WI38 (cell line): ENCODE measurements around the gene HTR3A.

ENCODE experiments used
- H3K4me3 ChIP-seq: 2 replicates; pipeline ENCODE4 v1.5.1; 2011; ENCODE audit warnings: low read depth, mild to moderate bottlenecking, control low read depth, low read length
- TF ChIP-seq, protein P1 (sequence below): IDR thresholded peaks from 2 replicates; pipeline ENCODE4 v1.5.1; 2012; ENCODE audit warnings: low read depth, mild to moderate bottlenecking, control low read depth, low read length

Gene HTR3A

DNA sequence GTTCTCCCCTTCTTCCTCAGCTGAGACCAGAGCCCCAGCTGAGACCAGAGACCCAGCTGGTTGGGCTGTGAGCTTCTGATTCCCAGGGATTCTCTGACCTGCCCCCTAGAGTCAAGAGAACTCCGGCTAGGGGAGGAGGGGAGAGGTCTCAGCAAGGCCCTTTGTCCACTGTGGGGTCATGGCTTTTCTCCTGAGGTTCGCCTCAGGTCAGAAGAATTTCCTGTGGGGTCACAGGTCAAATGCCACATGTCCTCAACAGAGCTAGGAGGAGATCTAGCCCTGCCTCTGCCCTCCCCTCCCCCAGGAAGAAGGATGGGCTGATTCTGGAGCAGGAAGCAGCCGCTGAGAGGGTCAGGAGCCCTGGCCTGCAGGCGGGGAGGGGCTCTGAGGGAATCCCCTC is 23.7 kb downstream of the HTR3A start:
- TF ChIP-seq, protein P1, sequence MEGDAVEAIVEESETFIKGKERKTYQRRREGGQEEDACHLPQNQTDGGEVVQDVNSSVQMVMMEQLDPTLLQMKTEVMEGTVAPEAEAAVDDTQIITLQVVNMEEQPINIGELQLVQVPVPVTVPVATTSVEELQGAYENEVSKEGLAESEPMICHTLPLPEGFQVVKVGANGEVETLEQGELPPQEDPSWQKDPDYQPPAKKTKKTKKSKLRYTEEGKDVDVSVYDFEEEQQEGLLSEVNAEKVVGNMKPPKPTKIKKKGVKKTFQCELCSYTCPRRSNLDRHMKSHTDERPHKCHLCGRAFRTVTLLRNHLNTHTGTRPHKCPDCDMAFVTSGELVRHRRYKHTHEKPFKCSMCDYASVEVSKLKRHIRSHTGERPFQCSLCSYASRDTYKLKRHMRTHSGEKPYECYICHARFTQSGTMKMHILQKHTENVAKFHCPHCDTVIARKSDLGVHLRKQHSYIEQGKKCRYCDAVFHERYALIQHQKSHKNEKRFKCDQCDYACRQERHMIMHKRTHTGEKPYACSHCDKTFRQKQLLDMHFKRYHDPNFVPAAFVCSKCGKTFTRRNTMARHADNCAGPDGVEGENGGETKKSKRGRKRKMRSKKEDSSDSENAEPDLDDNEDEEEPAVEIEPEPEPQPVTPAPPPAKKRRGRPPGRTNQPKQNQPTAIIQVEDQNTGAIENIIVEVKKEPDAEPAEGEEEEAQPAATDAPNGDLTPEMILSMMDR, result no peak

DNA sequence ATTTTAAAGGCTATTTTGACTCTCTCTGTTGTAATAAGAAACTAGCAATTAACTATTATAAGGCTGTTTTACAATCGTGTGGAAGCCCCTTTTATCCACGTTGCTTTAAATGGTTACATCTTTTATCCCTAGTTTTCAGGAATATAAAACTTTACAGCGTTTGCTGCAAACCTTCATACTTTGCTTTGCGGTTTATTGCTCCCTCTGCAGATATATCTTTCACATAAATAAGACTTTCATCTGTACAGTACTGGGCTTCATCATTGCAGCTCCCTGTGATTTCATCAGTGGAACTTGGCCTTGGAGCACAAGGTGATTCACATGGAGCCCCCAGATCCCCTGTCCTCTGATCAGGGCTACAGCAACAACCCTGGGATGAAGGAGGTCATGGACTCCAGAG is 25.6 kb downstream of the HTR3A start:
- TF ChIP-seq, protein P1, result no peak
- no peak overlapping the region for H3K4me3 ChIP-seq

More for the DNA sequence above, 23.7 kb downstream of the HTR3A start:
- no peak overlapping the region for H3K4me3 ChIP-seq

DNA sequence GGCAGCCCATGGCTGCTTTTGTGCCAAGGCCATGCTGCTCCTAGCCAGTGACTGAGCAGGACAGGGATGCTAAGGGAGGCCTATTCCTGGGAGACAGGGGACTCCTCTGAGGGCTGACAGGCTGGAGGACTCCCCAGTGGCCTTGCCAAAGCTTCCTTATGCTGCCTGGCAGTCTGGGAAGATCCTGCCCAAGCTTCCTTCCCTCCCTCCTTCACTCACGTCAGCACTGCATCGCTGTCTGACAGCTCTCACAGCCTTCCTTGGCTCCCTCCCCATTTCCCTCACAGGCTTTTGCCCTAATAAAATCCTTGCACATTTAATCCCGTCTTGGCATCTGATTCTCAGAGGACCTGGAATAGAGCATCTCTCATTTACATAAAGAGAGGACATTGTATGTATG is 26.5 kb downstream of the HTR3A start:
- TF ChIP-seq, protein P1, result no peak
- no peak overlapping the region for H3K4me3 ChIP-seq

DNA sequence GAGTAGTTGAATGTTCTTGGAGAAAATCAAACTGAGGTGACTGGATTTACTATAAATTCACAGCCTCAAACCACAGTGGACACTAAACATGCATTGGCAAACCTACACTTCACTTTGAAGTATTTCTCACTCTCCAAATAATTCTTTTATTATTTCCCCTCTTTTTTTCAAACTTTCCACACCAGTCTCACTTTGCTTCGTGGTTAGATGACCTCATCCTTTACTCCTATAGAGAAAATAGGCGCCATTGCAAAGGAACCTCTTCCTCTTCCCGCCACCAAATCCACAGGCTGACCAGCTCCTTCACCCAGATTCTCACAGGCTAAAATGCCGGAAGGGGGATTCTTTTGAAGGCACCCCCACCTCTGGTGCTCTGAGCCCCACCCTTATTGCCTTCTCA is 33.4 kb downstream of the HTR3A start:
- TF ChIP-seq, protein P1, result no peak
- H3K4me3 ChIP-seq, result no peak overlapping the region

DNA sequence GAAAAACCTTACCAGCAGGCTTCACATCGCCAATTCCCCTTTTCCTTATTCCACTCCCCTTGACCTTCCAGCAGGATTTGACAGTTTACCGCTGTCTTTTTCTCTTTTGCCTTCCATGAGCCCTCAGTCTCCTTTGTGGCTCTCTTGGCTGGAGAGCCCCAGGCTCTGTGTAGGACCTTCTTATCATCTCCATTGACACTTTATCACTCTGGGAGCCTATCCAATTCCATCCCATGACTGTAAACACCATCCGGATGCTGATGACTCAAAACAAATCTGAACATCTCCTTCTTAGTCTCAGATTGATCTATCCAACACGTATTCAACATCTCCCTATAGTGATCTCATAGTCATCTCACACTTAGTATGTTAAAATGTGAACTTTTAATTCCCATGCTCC is 36.0 kb downstream of the HTR3A start:
- TF ChIP-seq, protein P1, result no peak

DNA sequence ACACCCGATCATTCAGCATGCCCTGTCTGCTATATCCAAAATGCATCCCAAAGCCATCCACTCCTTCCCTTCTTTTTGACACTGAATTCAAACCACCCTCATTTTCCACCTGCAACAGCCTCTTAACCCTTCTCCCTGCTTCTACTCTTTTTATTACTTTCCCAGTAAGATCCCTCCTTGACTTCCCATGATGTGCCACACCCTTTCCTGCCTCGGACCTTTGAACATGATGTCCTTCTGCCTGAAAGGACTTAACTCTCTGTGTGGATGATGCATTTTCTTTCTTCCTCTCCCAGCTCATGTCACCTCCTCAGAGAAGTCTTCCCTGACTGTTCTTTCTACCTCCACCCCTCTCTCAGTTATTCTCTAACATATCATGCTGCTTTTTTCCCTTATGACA is 36.5 kb downstream of the HTR3A start:
- TF ChIP-seq, protein P1, result no peak
- no peak overlapping the region for H3K4me3 ChIP-seq

More for the DNA sequence above, 36.0 kb downstream of the HTR3A start:
- H3K4me3 ChIP-seq, result no peak overlapping the region

DNA sequence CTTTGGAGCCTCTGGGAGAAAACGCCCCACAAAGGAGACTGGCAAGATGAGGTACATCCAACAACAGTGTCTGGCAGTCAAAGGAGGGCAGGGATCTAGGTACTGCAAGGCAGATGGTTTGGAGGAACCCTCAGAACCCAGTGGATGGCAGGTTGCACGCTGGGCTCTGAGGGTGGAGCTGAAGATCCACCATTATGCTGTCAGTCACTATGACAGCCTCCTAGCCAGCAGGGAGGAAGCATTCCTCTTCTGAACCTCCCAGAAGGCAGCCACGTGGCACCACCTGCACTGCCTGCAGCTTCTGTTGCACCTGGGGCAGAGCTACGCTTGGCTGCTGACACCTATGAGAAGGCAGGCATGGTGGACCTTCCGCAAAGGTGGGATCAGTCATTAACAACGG is 40.2 kb downstream of the HTR3A start:
- no peak overlapping the region for H3K4me3 ChIP-seq
- TF ChIP-seq, protein P1, result no peak
